Measurements from ENCODE around the gene SNX9.

SNX9 gene

GRCh38 chr6:157859775-157860504 lies 36.9 kb downstream of the SNX9 start:
- no peak for DNase-seq (ENCODE audit: low spot score)

- no peak for DNase-seq (ENCODE audit: low spot score)
These were observed 37.5 kb downstream of the SNX9 start for GRCh38 chr6:157860505-157860991.

GRCh38 chr6:157861184-157861583 lies 38.1 kb downstream of the SNX9 start:
- DNase-seq (ENCODE audit: low spot score) = no peak

- DNase-seq (ENCODE audit: low spot score) = no peak
These were observed 38.8 kb downstream of the SNX9 start for GRCh38 chr6:157861814-157862213.

- no peak for DNase-seq (ENCODE audit: low spot score)
These were observed 39.7 kb downstream of the SNX9 start for GRCh38 chr6:157862706-157863105.

- no peak for DNase-seq (ENCODE audit: low spot score)
These were observed 41.2 kb downstream of the SNX9 start for GRCh38 chr6:157864185-157864761.

GRCh38 chr6:157865249-157865648 lies 42.2 kb downstream of the SNX9 start:
- no peak for DNase-seq (ENCODE audit: low spot score)

- DNase-seq (ENCODE audit: low spot score) = no peak
These were observed 44.1 kb downstream of the SNX9 start for GRCh38 chr6:157867155-157867559.

GRCh38 chr6:157867981-157868380 lies 44.9 kb downstream of the SNX9 start:
- DNase-seq (ENCODE audit: low spot score) = no peak

GRCh38 chr6:157868835-157869234 lies 45.8 kb downstream of the SNX9 start:
- no peak for DNase-seq (ENCODE audit: low spot score)

GRCh38 chr6:157869673-157870302 lies 46.7 kb downstream of the SNX9 start:
- no peak for DNase-seq (ENCODE audit: low spot score)

- peak; percentile 53 for DNase-seq (ENCODE audit: low spot score)
These were observed 50.8 kb downstream of the SNX9 start for GRCh38 chr6:157873735-157874344.

- DNase-seq (ENCODE audit: low spot score) = no peak
These were observed 54.1 kb downstream of the SNX9 start for GRCh38 chr6:157877149-157877548.

GRCh38 chr6:157877573-157878438 lies 54.8 kb downstream of the SNX9 start:
- no peak for DNase-seq (ENCODE audit: low spot score)

- DNase-seq (ENCODE audit: low spot score) = no peak
These were observed 56.2 kb downstream of the SNX9 start for GRCh38 chr6:157879034-157879872.

GRCh38 chr6:157879873-157880254 lies 56.8 kb downstream of the SNX9 start:
- DNase-seq (ENCODE audit: low spot score) = no peak

- DNase-seq (ENCODE audit: low spot score) = no peak
These were observed 57.5 kb downstream of the SNX9 start for GRCh38 chr6:157880534-157880933.

GRCh38 chr6:157881342-157881741 lies 58.3 kb downstream of the SNX9 start:
- DNase-seq (ENCODE audit: low spot score) = no peak

GRCh38 chr6:157884756-157885155 lies 61.7 kb downstream of the SNX9 start:
- no peak for DNase-seq (ENCODE audit: low spot score)

GRCh38 chr6:157885211-157885788 lies 62.3 kb downstream of the SNX9 start:
- no peak for DNase-seq (ENCODE audit: low spot score)

- DNase-seq (ENCODE audit: low spot score) = no peak
These were observed 62.8 kb downstream of the SNX9 start for GRCh38 chr6:157885876-157886275.

All from LoVo (cell line).